ENCODE measurements around the gene GPC5.

DNA sequence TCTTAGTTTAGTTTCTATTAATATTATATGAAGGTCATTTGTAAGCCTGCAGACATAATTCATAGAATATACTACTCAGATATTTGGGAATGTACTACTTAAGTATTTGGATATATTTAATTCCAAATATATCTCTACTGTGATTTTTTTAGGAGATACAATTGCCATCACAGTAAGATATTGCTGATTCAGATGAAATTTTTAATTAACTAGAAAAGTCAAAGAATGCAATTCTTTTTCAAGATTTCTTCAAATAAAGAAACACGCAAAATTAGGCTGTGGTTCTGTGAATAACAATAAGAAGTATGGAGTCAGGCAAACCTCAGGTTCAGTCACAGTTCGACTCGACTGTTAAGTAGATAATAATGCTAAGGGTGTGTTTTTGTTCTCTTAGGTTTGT lies 1277.8 kb downstream of the GPC5 start:
- TF ChIP-seq POLR2AphosphoS5 (IDR thresholded peaks at IDR 0.05; ENCODE audit: low read depth, low read length) = no peak
- TF ChIP-seq, protein P1, sequence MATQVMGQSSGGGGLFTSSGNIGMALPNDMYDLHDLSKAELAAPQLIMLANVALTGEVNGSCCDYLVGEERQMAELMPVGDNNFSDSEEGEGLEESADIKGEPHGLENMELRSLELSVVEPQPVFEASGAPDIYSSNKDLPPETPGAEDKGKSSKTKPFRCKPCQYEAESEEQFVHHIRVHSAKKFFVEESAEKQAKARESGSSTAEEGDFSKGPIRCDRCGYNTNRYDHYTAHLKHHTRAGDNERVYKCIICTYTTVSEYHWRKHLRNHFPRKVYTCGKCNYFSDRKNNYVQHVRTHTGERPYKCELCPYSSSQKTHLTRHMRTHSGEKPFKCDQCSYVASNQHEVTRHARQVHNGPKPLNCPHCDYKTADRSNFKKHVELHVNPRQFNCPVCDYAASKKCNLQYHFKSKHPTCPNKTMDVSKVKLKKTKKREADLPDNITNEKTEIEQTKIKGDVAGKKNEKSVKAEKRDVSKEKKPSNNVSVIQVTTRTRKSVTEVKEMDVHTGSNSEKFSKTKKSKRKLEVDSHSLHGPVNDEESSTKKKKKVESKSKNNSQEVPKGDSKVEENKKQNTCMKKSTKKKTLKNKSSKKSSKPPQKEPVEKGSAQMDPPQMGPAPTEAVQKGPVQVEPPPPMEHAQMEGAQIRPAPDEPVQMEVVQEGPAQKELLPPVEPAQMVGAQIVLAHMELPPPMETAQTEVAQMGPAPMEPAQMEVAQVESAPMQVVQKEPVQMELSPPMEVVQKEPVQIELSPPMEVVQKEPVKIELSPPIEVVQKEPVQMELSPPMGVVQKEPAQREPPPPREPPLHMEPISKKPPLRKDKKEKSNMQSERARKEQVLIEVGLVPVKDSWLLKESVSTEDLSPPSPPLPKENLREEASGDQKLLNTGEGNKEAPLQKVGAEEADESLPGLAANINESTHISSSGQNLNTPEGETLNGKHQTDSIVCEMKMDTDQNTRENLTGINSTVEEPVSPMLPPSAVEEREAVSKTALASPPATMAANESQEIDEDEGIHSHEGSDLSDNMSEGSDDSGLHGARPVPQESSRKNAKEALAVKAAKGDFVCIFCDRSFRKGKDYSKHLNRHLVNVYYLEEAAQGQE (IDR thresholded peaks at IDR 0.05; ENCODE audit: insufficient read depth in 1 of 2, low read depth in 2 of 2, low read length in 2 of 2) = no peak
- no peak for TF ChIP-seq SIN3A (IDR thresholded peaks at IDR 0.05; ENCODE audit: borderline replicate concordance, insufficient read depth, low read length)
- no peak for TF ChIP-seq TAF1 (IDR thresholded peaks at IDR 0.05; ENCODE audit: borderline replicate concordance, insufficient read depth, low read length)
- no peak for TF ChIP-seq FOXP2 (optimal IDR thresholded peaks at IDR 0.05; ENCODE audit: borderline replicate concordance, extremely low read depth, extremely low read length, insufficient read depth)

Measured in PFSK-1 (cell line).